Colon (tissue), 2 donors: Measurements from ENCODE around the gene LRCH4.

Source experiments
- FAIRE-seq: peaks from 2 replicates; lab custom pipeline; 2012; peaks lifted over from hg19 to GRCh38; lab: Jason Lieb, UNC
- donor health status: control.
- donor health status: control.

Gene LRCH4

GRCh38 chr7:100582041-100582579 is 3.8 kb downstream of the LRCH4 start:
- FAIRE-seq: no peak

GRCh38 chr7:100580466-100581283 is 5.3 kb downstream of the LRCH4 start:
- no peak for FAIRE-seq

- no peak for FAIRE-seq
Measured at GRCh38 chr7:100578246-100579183, 7.4 kb downstream of the LRCH4 start.

- FAIRE-seq: no peak
Measured at GRCh38 chr7:100577507-100577906, 8.4 kb downstream of the LRCH4 start.

- FAIRE-seq: no peak
Measured at GRCh38 chr7:100577103-100577502, 8.8 kb downstream of the LRCH4 start.

GRCh38 chr7:100576384-100576993 is 9.4 kb downstream of the LRCH4 start:
- no peak for FAIRE-seq

- FAIRE-seq: no peak
Measured at GRCh38 chr7:100575746-100576383, 10.1 kb downstream of the LRCH4 start.

GRCh38 chr7:100575206-100575631 is 10.7 kb downstream of the LRCH4 start:
- FAIRE-seq: no peak

- FAIRE-seq: no peak
Measured at GRCh38 chr7:100574362-100575205, 11.3 kb downstream of the LRCH4 start.

- no peak for FAIRE-seq
Measured at GRCh38 chr7:100573691-100574361, 12.1 kb downstream of the LRCH4 start, which contains the start of gene SAP25. SAP25 (minus strand) TSS chr7:100573900; CDS start chr7:100573742, 158 bp downstream.

- no peak for FAIRE-seq
Measured at GRCh38 chr7:100572949-100573675, 12.8 kb downstream of the LRCH4 start.

- FAIRE-seq: no peak
Measured at GRCh38 chr7:100572281-100572948, 13.5 kb downstream of the LRCH4 start.

- FAIRE-seq: no peak
Measured at GRCh38 chr7:100571829-100572116, 14.2 kb downstream of the LRCH4 start.

- no peak for FAIRE-seq
Measured at GRCh38 chr7:100570954-100571828, 14.7 kb downstream of the LRCH4 start.

GRCh38 chr7:100568896-100569844 is 16.8 kb downstream of the LRCH4 start:
- no peak for FAIRE-seq

- no peak for FAIRE-seq
Measured at GRCh38 chr7:100568176-100568895, 17.6 kb downstream of the LRCH4 start.
